Measurements from ENCODE around the gene PRG2. TPM values are rescaled to one million over a fixed set of nuclear protein-coding genes. Genes with fewer than 3 reads are reported as not detected.

The PRG2 gene
- total RNA-seq, 2 experiments from 2014 or later = 0.33 to 0.68 TPM

DNA sequence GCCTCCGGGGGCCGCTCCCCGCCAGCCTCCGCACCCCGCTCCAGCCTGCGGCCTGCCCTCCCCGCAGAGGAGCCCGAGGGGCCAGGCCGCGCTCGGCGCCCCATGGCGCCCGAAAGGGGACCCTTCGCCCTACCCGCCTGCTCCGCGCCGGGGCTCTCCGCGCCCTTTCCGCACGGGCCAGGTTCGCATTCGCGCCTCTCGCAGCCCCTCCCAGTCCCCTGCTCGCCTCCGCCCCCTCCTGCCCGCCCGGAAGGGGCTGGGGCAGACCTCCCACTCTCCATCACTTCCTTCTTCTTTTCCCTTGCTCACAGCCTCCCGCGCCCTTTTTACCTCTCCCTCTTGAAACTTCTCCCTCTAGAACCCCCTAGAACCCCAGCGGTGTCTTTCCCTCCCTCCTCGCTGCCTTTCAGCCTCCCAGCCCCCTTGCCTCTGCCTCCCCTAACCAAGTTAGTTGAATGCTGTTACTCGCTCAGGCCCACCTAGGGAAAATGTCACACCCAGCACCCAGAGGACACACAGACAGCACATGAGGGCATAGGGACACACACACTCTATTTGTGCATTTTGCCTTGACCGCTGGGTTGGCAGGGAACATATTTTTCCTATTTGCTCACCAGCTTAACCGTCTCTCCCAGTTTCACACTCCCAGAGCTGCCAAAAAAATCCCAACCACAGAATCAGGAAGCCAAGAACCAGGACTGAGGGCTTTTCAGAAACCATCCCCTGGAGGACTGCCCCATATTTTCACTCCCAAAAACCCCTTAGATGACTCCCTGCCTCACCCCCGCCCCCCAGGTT, 36.7 kb upstream of the PRG2 start, which contains the start of gene SLC43A3:
Gene SLC43A3, minus strand, starts transcription at position 193 of the 798 bp plus-strand sequence. CDS start 949 bp downstream, outside the sequence.
- ChIA-PET POLR2A (interaction anchor here (0.8 to 4.9 kb wide), 7 partner anchors 9 to 92 kb away, joined by 3 to 19 read pairs (median 4); partner anchors contain the start of genes SLC43A1 and SSRP1), CTCF (interaction anchor here (0.9 to 4.2 kb wide), 7 partner anchors 13 to 374 kb away, joined by 3 to 30 read pairs (median 3); no protein-coding TSS in a partner anchor)
- peak within 1 kb of the TSS; percentile 88 for H3K4me3 Mint-ChIP-seq
- peak; percentile 76 for DNase-seq
- H3K27me3 Mint-ChIP-seq = peaks cover 12% of the 10 kb centered on the region
- peaks cover 41% of the 10 kb centered on the region for H3K36me3 Mint-ChIP-seq (ENCODE audit: low read depth)
- no peaks in the 10 kb centered on the region for H3K9me3 Mint-ChIP-seq
- H3K4me1 Mint-ChIP-seq = peaks cover 56% of the 10 kb centered on the region
- H3K27ac Mint-ChIP-seq = peak within 1 kb of the TSS; percentile 92

DNA sequence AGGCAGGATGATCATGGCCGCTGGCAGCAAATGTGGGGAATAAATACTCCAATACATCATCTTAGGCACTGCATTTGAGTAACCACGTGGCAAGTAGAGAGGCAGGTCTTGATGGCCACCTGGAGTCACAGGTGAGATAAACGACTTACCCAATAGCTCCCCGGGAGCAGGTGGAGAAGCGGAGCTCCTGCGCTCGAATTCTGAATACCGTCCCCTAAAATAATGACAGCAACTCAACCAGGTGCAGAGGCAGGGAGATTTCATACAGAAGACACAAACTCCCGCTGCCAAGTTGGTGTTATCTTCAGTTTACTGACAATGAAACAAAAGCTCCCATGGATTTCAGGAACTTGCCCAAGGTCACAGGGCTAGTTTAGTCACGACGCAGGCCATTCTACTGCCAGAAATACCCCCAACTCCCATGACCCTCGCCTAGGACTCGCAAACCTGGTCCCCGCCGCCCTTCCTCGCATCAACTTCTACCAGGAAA, 36.0 kb upstream of the PRG2 start:
- DNase-seq = no peak
- ChIA-PET POLR2A (interaction anchor here (0.8 to 4.9 kb wide), 10 partner anchors 9 to 141 kb away, joined by 3 to 19 read pairs (median 4); partner anchors contain the start of genes SLC43A1, SSRP1 and UBE2L6), CTCF (interaction anchor here (1.1 to 4.2 kb wide), 4 partner anchors 31 to 81 kb away, joined by 4 to 30 read pairs (median 8); no protein-coding TSS in a partner anchor)
- Mint-ChIP-seq H3K27me3 (peaks cover 12% of the 10 kb centered on the region), H3K4me1 (peaks cover 58% of the 10 kb centered on the region), H3K36me3 (ENCODE audit: low read depth) (peaks cover 48% of the 10 kb centered on the region), H3K9me3 (no peaks in the 10 kb centered on the region), H3K4me3 (peak overlapping the region; percentile 88), H3K27ac (peak overlapping the region; percentile 92)

DNA sequence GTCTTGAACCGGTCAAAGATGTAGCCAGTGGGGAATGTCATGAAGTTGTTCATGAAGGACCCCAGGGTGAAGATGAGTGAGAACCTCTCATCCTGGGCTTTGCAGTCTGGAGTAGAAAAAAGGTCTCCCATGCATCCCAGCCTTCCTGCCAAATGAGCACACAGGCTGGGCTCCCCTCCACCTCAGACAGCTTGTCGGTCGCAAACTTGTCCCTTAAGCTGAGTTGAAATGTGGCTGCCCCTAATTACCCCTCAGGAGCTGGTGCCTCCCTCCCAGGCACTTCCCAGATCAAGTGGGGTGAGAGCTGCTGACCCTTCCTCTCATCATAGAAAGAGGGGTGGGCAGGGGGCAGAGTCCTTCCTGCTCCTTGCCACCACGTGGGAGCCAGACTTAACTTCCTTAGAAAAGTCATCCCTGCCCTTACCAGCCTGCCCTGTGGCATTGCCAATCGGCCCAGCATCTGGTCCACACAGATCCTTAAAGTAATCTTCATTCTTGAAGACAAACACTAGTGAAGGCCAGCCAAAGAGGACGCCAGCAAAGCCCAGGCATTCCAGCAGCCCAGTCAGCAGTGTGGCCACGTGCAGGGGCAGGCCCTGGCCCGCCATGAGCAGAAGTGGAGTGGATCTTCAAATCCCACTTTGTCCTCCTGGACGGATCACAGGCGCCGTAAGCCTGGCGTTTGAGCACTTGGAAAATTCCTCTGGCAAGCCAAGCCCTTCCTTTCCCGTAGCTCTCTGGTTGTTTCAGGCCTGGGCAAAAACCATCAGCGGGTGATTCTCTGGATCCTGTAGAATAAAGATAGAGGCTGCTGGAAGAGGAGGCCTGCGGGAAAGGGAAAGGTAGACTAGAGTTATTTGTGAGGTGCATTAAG, 35.4 kb upstream of the PRG2 start:
- no peak for DNase-seq
- Mint-ChIP-seq H3K27ac (peak overlapping the region; percentile 92), H3K4me3 (peak overlapping the region; percentile 88), H3K9me3 (no peaks in the 10 kb centered on the region), H3K36me3 (ENCODE audit: low read depth) (peaks cover 53% of the 10 kb centered on the region), H3K4me1 (peaks cover 64% of the 10 kb centered on the region), H3K27me3 (peaks cover 12% of the 10 kb centered on the region)
- ChIA-PET POLR2A (interaction anchor here (0.7 to 4.9 kb wide), 14 partner anchors 8 to 316 kb away, joined by 3 to 19 read pairs (median 4); partner anchors contain the start of genes SELENOH, SLC43A1, SSRP1 and UBE2L6), CTCF (interaction anchor here (1.1 to 4.2 kb wide), 4 partner anchors 31 to 80 kb away, joined by 4 to 30 read pairs (median 8); no protein-coding TSS in a partner anchor)

DNA sequence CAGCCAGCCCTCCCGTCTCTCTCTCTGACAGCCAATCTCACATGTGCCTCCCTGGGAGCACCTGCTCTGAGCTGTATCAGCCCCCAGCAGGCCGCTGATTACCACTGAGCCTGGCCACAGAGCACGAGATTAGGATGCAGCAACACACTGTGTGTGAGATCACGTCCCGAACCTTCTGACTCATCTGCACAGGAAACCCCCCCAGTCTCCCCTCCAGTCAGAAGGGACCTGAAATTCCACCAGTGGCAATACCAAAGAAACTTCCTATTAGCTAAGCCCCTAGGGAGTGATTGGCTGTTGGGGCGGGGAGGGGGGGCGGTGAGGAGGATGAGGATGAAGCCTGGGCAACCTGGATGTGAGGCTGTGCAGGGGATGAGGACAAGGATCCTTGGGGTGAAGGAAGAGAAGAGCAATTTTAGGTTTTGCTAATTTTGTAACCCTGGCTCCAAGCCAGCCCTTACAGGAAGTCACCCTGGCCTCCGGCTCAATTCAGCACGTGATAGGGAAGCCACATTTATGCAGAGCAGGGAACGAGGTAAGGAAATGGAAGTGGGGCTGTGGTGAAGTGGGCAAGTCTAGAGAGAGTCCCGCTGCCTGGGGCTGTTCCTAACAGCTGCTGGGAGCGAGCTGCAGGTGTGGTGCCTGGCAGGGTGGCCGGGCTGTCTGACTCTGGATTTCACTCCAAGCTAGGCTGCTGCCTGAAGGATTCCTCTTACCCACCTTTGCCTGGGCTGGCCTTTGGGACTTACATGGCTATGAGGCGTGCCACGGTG, 34.5 kb upstream of the PRG2 start:
- Mint-ChIP-seq H3K27ac (peak overlapping the region; percentile 92), H3K36me3 (ENCODE audit: low read depth) (peaks cover 61% of the 10 kb centered on the region), H3K4me1 (peaks cover 72% of the 10 kb centered on the region), H3K4me3 (peak overlapping the region; percentile 88), H3K27me3 (peaks cover 12% of the 10 kb centered on the region), H3K9me3 (no peaks in the 10 kb centered on the region)
- ChIA-PET POLR2A (interaction anchor here (0.7 to 4.9 kb wide), 9 partner anchors 19 to 317 kb away, joined by 3 to 19 read pairs (median 5); partner anchors contain the start of genes SELENOH, SLC43A1 and SSRP1), CTCF (interaction anchor here (0.7 to 4.2 kb wide), 5 partner anchors 32 to 79 kb away, joined by 3 to 30 read pairs (median 5); no protein-coding TSS in a partner anchor)
- peak; percentile 89 for DNase-seq

DNA sequence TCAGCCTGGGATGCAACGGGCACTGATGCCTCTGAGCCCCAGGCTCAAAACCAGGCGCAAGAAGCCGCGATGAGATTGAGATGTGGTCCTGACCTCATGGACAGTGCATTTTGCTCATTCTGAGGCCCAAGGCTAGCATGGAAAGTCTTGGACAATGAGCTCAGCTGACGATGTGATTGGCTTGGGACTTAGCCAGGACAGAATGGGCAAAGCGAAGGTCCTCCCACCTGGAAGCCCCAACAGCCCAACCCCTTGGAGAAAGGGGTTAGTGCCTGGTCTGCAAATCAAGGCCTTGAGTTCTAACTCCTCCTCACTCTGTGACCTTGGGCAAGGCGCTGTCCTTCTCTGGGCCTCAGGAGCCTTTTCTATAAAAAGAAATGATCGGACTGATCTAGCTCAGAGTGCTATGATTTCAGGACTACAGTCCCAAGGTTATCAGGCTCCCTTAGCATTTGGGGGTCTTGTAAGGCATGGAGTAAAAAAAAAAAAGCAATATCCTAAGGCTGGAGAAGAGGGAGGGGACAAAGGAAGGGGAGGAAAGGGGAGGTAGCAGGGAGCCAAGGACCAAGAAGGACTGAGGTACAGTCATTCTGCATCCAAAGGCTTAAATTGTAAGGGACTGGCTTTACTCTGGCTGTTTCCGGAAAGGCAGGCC, 33.8 kb upstream of the PRG2 start:
- POLR2A ChIA-PET = interaction anchor here (1.0 to 4.9 kb wide), 5 partner anchors 18 to 318 kb away, joined by 3 to 19 read pairs (median 7); partner anchors contain the start of genes SELENOH, SLC43A1 and SSRP1
- Mint-ChIP-seq H3K4me1 (peaks cover 74% of the 10 kb centered on the region), H3K36me3 (ENCODE audit: low read depth) (peaks cover 65% of the 10 kb centered on the region)

DNA sequence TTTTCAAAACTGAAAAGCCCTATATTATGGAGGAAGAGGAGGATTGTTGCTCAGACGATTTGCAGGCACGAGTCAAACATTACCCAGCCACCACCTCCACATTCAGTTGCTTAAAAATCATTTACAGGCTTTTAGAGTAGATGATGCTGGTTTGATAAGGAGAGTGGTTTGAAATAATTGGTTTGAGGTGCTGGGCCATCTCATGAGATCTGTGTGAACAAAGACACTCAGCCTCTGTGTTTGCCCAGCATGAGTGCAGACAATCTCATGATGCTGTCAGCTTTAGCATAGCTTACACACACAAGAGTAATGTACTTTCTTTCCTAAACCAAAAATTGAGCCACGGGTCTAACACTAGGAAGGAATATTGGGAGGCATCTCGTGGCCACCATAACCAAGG, 32.2 kb upstream of the PRG2 start:
- Mint-ChIP-seq H3K27ac (peak overlapping the region; percentile 55), H3K4me3 (no peak overlapping the region), H3K36me3 (ENCODE audit: low read depth) (peaks cover 79% of the 10 kb centered on the region), H3K9me3 (no peaks in the 10 kb centered on the region), H3K4me1 (peaks cover 77% of the 10 kb centered on the region), H3K27me3 (no peaks in the 10 kb centered on the region)
- CTCF ChIA-PET = interaction anchor here (0.9 to 2.0 kb wide), 2 partner anchors 14 to 71 kb away, joined by 3 to 5 read pairs; no protein-coding TSS in a partner anchor
- DNase-seq = no peak
- POLR2A ChIA-PET = no interaction called here

More for the DNA sequence above, 33.8 kb upstream of the PRG2 start:
- Mint-ChIP-seq H3K4me3 (peak overlapping the region; percentile 88), H3K9me3 (no peaks in the 10 kb centered on the region), H3K27me3 (peaks cover 9% of the 10 kb centered on the region), H3K27ac (peak overlapping the region; percentile 92)
- no peak for DNase-seq
- CTCF ChIA-PET = interaction anchor here (0.6 to 4.2 kb wide), 7 partner anchors 33 to 103 kb away, joined by 3 to 30 read pairs (median 4); partner anchors contain the start of gene RTN4RL2

DNA sequence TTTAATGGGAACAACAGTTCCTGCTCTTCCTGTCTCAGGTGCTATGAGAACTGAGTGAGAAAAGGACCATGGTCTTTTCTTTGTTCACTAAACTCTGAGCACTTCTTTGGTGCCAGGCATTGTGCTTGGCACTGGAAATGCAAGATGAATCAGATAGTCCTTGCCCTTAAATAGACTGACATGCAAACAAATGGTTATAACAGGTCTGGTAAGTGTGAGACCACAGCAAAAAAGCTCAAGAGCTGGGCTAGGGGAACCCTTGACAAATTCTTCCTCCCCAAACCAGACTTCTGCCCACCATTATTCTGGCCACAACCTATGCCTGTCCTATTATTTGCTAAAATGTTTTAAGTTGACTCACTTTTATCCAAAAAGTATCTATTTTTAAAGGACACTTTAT, 31.4 kb upstream of the PRG2 start:
- DNase-seq = no peak
- POLR2A ChIA-PET = no interaction called here
- no peaks in the 10 kb centered on the region for H3K27me3 Mint-ChIP-seq
- H3K27ac Mint-ChIP-seq = no peak overlapping the region
- peaks cover 88% of the 10 kb centered on the region for H3K36me3 Mint-ChIP-seq (ENCODE audit: low read depth)
- H3K4me1 Mint-ChIP-seq = peaks cover 70% of the 10 kb centered on the region
- CTCF ChIA-PET = interaction anchor here (0.9 to 2.0 kb wide), 2 partner anchors 14 to 71 kb away, joined by 3 to 5 read pairs; no protein-coding TSS in a partner anchor
- no peaks in the 10 kb centered on the region for H3K9me3 Mint-ChIP-seq
- H3K4me3 Mint-ChIP-seq = no peak overlapping the region

DNA sequence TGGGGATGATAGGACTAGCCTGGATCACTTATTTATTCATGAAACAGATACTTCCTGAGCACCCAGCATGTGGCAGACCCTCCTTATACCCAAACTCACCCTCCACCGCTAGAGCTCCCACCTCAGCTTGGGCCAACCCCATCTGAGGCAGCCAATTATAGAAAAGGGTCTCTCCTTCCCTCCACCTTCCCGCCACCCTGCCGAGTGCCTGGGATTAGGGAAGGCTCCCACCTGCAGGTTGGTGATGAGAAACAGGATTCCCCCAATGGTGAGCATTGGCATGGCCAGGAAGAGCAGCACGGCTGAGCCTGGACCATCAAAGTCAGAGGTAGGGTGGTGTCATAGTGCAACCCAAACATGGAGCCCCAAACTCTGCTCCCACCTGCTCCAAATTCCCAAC, 30.6 kb upstream of the PRG2 start:
- H3K36me3 Mint-ChIP-seq (ENCODE audit: low read depth) = peaks cover 89% of the 10 kb centered on the region
- H3K4me1 Mint-ChIP-seq = peaks cover 64% of the 10 kb centered on the region
- no peak for DNase-seq
- no peaks in the 10 kb centered on the region for H3K27me3 Mint-ChIP-seq
- no peaks in the 10 kb centered on the region for H3K9me3 Mint-ChIP-seq
- ChIA-PET CTCF (interaction anchor here (2.0 kb wide), 1 partner anchor 72 kb away, joined by 5 read pairs; no protein-coding TSS in a partner anchor), POLR2A (no interaction called here)
- no peak overlapping the region for H3K27ac Mint-ChIP-seq
- no peak overlapping the region for H3K4me3 Mint-ChIP-seq

DNA sequence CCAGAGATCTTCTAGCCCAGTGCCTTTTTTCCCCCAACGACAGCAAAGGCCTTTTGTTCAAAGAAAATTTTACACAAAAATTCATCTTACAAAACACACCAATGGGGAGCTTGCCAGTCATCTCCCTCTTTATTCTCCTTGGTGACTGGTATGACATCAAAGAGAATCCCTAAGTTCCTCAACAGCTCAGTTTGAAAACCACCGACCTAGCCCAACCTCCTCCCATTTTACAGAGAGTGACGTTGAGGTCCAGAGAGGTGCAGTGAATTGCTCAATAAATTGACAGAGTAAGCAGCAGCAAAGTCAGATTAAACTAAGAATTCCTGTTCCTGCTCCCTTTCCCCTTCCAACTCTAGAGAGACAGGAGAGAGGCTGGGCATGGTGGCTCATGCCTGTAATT, 28.7 kb upstream of the PRG2 start:
- no peak for DNase-seq
- ChIA-PET POLR2A (no interaction called here), CTCF (interaction anchor here (2.3 kb wide), 1 partner anchor 40 kb away, joined by 7 read pairs; no protein-coding TSS in a partner anchor)
- Mint-ChIP-seq H3K9me3 (no peaks in the 10 kb centered on the region), H3K36me3 (ENCODE audit: low read depth) (peaks cover 88% of the 10 kb centered on the region), H3K4me1 (peaks cover 51% of the 10 kb centered on the region), H3K27me3 (no peaks in the 10 kb centered on the region), H3K27ac (no peak overlapping the region), H3K4me3 (no peak overlapping the region)

DNA sequence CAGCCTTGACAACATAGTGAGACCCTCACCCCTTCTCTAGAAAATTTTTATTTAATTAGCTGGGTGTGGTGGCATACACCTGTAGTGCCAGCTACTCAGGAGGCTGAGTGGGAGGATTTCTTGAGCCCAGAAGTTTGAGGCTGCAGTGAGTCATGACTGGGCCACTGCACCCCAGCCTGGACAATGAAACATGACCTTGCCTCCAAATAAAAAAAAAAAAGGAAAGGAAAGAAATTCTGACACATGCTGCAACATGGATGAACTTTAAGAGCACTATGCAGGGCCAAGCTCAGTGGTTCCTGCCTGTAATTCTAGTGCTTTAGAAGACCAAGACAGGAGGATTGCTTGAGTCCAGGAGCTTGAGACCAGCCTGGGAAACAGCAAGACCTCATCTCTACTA, 27.7 kb upstream of the PRG2 start:
- Mint-ChIP-seq H3K27ac (no peak overlapping the region), H3K4me1 (peaks cover 51% of the 10 kb centered on the region), H3K4me3 (no peak overlapping the region), H3K36me3 (ENCODE audit: low read depth) (peaks cover 88% of the 10 kb centered on the region), H3K9me3 (no peaks in the 10 kb centered on the region), H3K27me3 (no peaks in the 10 kb centered on the region)
- ChIA-PET CTCF (interaction anchor here (1.4 to 2.3 kb wide), 2 partner anchors 41 to 226 kb away, joined by 4 to 7 read pairs; no protein-coding TSS in a partner anchor), POLR2A (interaction anchor here (1.2 to 1.9 kb wide), 2 partner anchors 9 to 17 kb away, joined by 3 to 10 read pairs; partner anchors contain the start of gene SLC43A3)
- no peak for DNase-seq

DNA sequence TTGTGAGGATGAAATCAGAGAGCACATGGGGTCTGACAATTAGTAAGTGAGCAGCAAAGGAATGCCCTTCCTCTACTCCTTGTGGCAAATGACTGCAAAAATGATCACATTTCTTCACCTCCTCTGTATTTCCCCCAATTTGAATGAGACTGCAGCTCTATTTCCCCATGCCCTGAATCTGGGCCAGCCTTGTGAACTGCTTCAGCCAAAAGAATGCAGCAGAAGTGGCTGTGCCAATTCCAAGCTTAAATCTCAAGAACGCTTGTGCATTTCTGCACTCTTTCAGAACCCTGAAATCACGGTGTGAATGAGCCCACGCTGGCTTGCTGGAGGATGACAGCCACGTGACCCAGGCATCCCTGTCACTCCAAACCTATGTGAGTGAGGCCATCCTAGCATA, 26.6 kb upstream of the PRG2 start:
- ChIA-PET POLR2A (interaction anchor here (1.2 to 1.9 kb wide), 3 partner anchors 9 to 16 kb away, joined by 3 to 10 read pairs (median 4); partner anchors contain the start of gene SLC43A3), CTCF (interaction anchor here (1.4 kb wide), 1 partner anchor 227 kb away, joined by 4 read pairs; no protein-coding TSS in a partner anchor)
- Mint-ChIP-seq H3K9me3 (no peaks in the 10 kb centered on the region), H3K27ac (no peak overlapping the region), H3K36me3 (ENCODE audit: low read depth) (peaks cover 86% of the 10 kb centered on the region), H3K27me3 (no peaks in the 10 kb centered on the region), H3K4me1 (peaks cover 42% of the 10 kb centered on the region), H3K4me3 (no peak overlapping the region)
- DNase-seq = no peak
